HUES64 (cell line): ENCODE data around the gene RPS10.

Experiments
- H3K27ac ChIP-seq: 2 replicates; pipeline ENCODE4 v1.7.0; 2013; ENCODE audit warnings: low read depth, low read length, inconsistent platforms
- H3K27me3 ChIP-seq: 2 replicates; pipeline ENCODE4 v1.6.1; 2013; ENCODE audit warnings: mild to moderate bottlenecking, low read length; ENCODE audit not compliant: insufficient read depth
- H3K36me3 ChIP-seq: 2 replicates; pipeline ENCODE4 v1.6.1; 2013; ENCODE audit warnings: mild to moderate bottlenecking, low read length; ENCODE audit not compliant: insufficient read depth
- H3K4me1 ChIP-seq: 2 replicates; pipeline ENCODE4 v1.6.1; 2013; ENCODE audit warnings: mild to moderate bottlenecking, low read length, moderate library complexity; ENCODE audit not compliant: insufficient read depth
- H3K4me3 ChIP-seq: 2 replicates; pipeline ENCODE4 v1.5.1; 2013; ENCODE audit warnings: mild to moderate bottlenecking, low read length, moderate library complexity
- H3K9ac ChIP-seq: 2 replicates; pipeline ENCODE4 v1.6.1; 2013; ENCODE audit warnings: mild to moderate bottlenecking, low read depth, low read length
- H3K9me3 ChIP-seq: 2 replicates; pipeline ENCODE4 v1.6.1; 2013; ENCODE audit warnings: low read depth, low read length; ENCODE audit not compliant: insufficient read depth
- WGBS: fragments of 150-250, 120-280 bp; methylation state at CpG from one replicate; pipeline ENCODE4 v1.1.7; 2013; ENCODE audit warnings: missing lambda C conversion rate; 5-methylcytosine and 5-hydroxymethylcytosine counted together

The RPS10 gene

GRCh38 chr6:34463299-34463698 lies 37.4 kb upstream of the RPS10 start:
- no peak overlapping the region for H3K9ac ChIP-seq
- WGBS, result 88% methylated on average over 2 of the region's 2 CpGs

GRCh38 chr6:34462551-34462971 lies 36.7 kb upstream of the RPS10 start:
- no peaks in the 10 kb centered on the region for H3K36me3 ChIP-seq
- no peaks in the 10 kb centered on the region for H3K9me3 ChIP-seq
- H3K4me1 ChIP-seq, result 0 out of 2 replicates have a peak, but pooled peaks cover 6% of the 10 kb centered on the region
- no peak overlapping the region for H3K27ac ChIP-seq
- no peak overlapping the region for H3K4me3 ChIP-seq
- H3K27me3 ChIP-seq, result peaks cover 17% of the 10 kb centered on the region
- no peak overlapping the region for H3K9ac ChIP-seq
- WGBS, result 25% methylated on average over 6 of the region's 6 CpGs

More at GRCh38 chr6:34463299-34463698, 37.4 kb upstream of the RPS10 start:
- Histone ChIP-seq H3K36me3 (no peaks in the 10 kb centered on the region), H3K4me1 (0 out of 2 replicates have a peak, but pooled peaks cover 6% of the 10 kb centered on the region), H3K27me3 (peaks cover 17% of the 10 kb centered on the region), H3K4me3 (no peak overlapping the region), H3K9me3 (no peaks in the 10 kb centered on the region), H3K27ac (no peak overlapping the region)

GRCh38 chr6:34462010-34462409 lies 36.1 kb upstream of the RPS10 start:
- Histone ChIP-seq H3K27me3 (peaks cover 17% of the 10 kb centered on the region), H3K4me1 (0 out of 2 replicates have a peak, but pooled peaks cover 6% of the 10 kb centered on the region), H3K36me3 (no peaks in the 10 kb centered on the region), H3K9me3 (no peaks in the 10 kb centered on the region), H3K9ac (no peak overlapping the region), H3K4me3 (no peak overlapping the region), H3K27ac (no peak overlapping the region)
- 83% methylated on average over 6 of the region's 6 CpGs for WGBS

GRCh38 chr6:34460796-34461507 lies 35.1 kb upstream of the RPS10 start:
- 0 out of 2 replicates have a peak, but pooled peaks cover 3% of the 10 kb centered on the region for H3K4me1 ChIP-seq
- 59% methylated on average over 5 of the region's 5 CpGs for WGBS
- H3K27ac ChIP-seq, result no peak overlapping the region

GRCh38 chr6:34459899-34460593 lies 34.2 kb upstream of the RPS10 start:
- H3K4me1 ChIP-seq, result 0 out of 2 replicates have a peak, but pooled peaks cover 3% of the 10 kb centered on the region
- H3K9me3 ChIP-seq, result no peaks in the 10 kb centered on the region
- no peaks in the 10 kb centered on the region for H3K36me3 ChIP-seq
- whole genome bisulfite sequencing, result 30% methylated on average over 4 of the region's 6 CpGs
- H3K27me3 ChIP-seq, result peaks cover 2% of the 10 kb centered on the region
- no peak overlapping the region for H3K27ac ChIP-seq
- no peak overlapping the region for H3K4me3 ChIP-seq
- H3K9ac ChIP-seq, result no peak overlapping the region

More at GRCh38 chr6:34460796-34461507, 35.1 kb upstream of the RPS10 start:
- Histone ChIP-seq H3K9ac (no peak overlapping the region), H3K9me3 (no peaks in the 10 kb centered on the region), H3K4me3 (no peak overlapping the region), H3K27me3 (peaks cover 8% of the 10 kb centered on the region), H3K36me3 (no peaks in the 10 kb centered on the region)

DNA sequence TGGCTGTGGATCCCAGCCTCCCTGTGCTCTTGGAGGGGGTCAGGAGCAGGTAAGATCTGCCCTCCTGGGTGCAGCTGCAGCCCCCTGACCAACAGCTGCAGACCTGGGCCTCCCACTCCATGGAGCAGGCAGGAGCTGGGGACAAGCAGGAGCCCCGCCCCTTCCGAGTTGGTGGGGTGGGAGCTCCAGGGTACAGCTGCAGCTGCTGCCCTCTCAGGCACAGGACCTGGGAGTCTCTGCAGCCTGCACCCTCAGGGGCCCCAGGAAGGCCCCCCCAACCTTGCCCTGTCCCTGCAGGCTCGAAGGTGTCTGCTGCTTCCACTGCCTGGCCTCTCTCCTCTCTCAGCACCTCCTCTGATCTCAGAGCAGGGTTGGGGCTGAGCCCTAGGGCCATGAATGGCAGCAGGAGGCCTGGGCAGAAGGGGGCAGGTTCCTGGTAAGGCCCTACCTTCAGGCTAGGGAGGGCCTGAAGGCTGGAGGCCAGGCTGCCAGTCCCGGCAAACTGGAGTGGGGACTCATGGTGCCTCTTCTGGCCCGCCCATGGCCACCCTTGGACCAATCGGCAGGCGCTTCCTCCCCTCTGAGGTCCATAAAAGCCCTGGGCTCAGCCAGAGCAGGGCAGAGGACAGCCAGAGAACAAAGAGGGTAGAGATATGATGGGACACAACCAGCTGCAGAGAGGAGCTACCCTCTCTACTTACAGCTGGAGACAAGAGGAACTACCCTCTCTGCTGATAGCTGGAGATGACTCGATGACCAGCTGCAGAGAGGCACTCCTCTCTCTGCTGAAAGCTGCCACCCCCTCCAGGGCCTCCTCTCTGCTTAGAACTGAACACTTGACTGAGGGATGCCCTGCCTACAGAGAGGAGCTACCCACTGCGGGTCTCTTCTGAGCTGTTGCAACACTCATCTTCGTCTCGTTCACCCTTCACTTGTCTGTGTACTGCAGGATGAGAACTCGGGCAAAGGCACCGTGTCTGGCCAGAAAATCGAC lies 32.2 kb upstream of the RPS10 start:
- Histone ChIP-seq H3K27ac (no peak overlapping the region), H3K4me1 (0 out of 2 replicates have a peak, but pooled peaks cover 3% of the 10 kb centered on the region), H3K4me3 (no peak overlapping the region), H3K9me3 (no peaks in the 10 kb centered on the region), H3K36me3 (no peaks in the 10 kb centered on the region), H3K27me3 (no peaks in the 10 kb centered on the region), H3K9ac (no peak overlapping the region)
- WGBS, result 81% methylated on average over 14 of the region's 14 CpGs

- WGBS, result 79% methylated on average over 2 of the region's 2 CpGs
- no peaks in the 10 kb centered on the region for H3K27me3 ChIP-seq
- no peak overlapping the region for H3K27ac ChIP-seq
- no peak overlapping the region for H3K9ac ChIP-seq
- H3K4me1 ChIP-seq, result 0 out of 2 replicates have a peak, but pooled peaks cover 3% of the 10 kb centered on the region
- H3K36me3 ChIP-seq, result no peaks in the 10 kb centered on the region
- H3K4me3 ChIP-seq, result no peak overlapping the region
- no peaks in the 10 kb centered on the region for H3K9me3 ChIP-seq
Measured at GRCh38 chr6:34457382-34457741, 31.5 kb upstream of the RPS10 start.

DNA sequence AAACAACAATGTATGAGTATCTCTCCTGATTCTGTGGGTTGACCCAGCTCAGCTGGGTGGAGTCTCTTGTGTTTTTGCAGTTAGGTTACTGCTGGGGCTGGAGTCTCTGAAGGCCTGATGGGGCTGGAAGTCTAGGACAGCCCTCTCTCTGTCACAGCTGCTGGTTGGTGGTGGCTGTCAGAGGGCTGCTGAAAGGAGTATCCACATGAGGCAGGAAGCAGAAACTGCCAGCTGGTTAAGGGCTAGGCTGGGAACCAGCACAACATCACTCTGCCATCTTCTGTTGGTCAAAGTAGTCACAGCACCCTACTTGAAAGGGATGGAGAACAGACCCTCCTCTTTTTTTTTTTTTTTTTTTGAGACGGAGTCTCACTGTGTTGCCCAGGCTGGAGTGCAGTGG lies 30.0 kb upstream of the RPS10 start:
- no peaks in the 10 kb centered on the region for H3K9me3 ChIP-seq
- H3K4me3 ChIP-seq, result no peak overlapping the region
- H3K27ac ChIP-seq, result no peak overlapping the region
- 86% methylated on average over 1 of the region's 1 CpG for WGBS
- H3K4me1 ChIP-seq, result no peaks in the 10 kb centered on the region
- no peak overlapping the region for H3K9ac ChIP-seq
- no peaks in the 10 kb centered on the region for H3K27me3 ChIP-seq
- H3K36me3 ChIP-seq, result no peaks in the 10 kb centered on the region

DNA sequence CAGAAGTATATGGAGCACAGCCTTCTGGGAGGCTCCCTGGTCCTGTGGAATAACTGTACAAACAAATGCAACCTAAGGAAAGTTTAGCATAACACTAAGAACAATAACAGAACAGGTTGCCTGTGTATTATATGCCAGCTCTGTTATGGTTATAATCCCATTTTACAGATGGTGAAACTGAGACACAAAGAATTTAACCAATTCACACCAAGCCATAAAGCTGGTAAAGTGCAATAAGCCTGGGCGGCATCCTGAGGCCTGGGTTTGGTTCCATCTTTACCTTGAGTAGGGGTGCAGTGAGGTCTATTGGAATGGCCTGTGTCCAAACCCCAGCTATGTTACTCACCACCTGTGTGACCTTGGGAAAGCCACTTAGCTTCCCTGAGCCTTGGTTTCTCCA lies 25.3 kb upstream of the RPS10 start:
- no peak overlapping the region for H3K27ac ChIP-seq

GRCh38 chr6:34447910-34448309 lies 22.0 kb upstream of the RPS10 start:
- H3K27me3 ChIP-seq, result no peaks in the 10 kb centered on the region

More for the DNA sequence above, 25.3 kb upstream of the RPS10 start:
- H3K4me3 ChIP-seq, result no peak overlapping the region
- H3K36me3 ChIP-seq, result no peaks in the 10 kb centered on the region
- no peaks in the 10 kb centered on the region for H3K27me3 ChIP-seq
- H3K9ac ChIP-seq, result no peak overlapping the region
- H3K4me1 ChIP-seq, result no peaks in the 10 kb centered on the region
- 100% methylated on average over 1 of the region's 1 CpG for WGBS
- no peaks in the 10 kb centered on the region for H3K9me3 ChIP-seq

More at GRCh38 chr6:34447910-34448309, 22.0 kb upstream of the RPS10 start:
- Histone ChIP-seq H3K9me3 (no peaks in the 10 kb centered on the region), H3K4me3 (no peak overlapping the region), H3K9ac (no peak overlapping the region), H3K27ac (no peak overlapping the region), H3K36me3 (no peaks in the 10 kb centered on the region), H3K4me1 (no peaks in the 10 kb centered on the region)
- WGBS, result 79% methylated on average over 5 of the region's 5 CpGs
